Endothelial cell of umbilical vein (primary cell): Measurements from ENCODE around the gene CPA1.

Experiments
- CTCF ChIP-seq, 2 donors: IDR thresholded peaks; 1 replicate in 1 of 2; 2 replicates in 1 of 2; pipeline ENCODE4 v1.5.1; 2011; ENCODE audit warnings: low read length in 2 of 2, mild to moderate bottlenecking in 2 of 2, moderate library complexity in 2 of 2, control low read depth in 1 of 2, inconsistent platforms in 1 of 2, low read depth in 1 of 2; ENCODE audit not compliant: insufficient read depth in 1 of 2; ENCODE audit errors: extremely low read depth in 1 of 2
- EZH2 ChIP-seq: IDR thresholded peaks from 2 replicates; pipeline ENCODE4 v1.6.1; 2012; ENCODE audit warnings: borderline replicate concordance, low read depth, mild to moderate bottlenecking, moderate library complexity, low read length, inconsistent platforms; ENCODE audit not compliant: severe bottlenecking
- FOS ChIP-seq: IDR thresholded peaks from 2 replicates; pipeline ENCODE4 v1.6.1; 2011; ENCODE audit warnings: mild to moderate bottlenecking, low read length, moderate library complexity, borderline replicate concordance; ENCODE audit not compliant: insufficient read depth
- JUN ChIP-seq: IDR thresholded peaks from 2 replicates; pipeline ENCODE4 v1.6.1; 2011; ENCODE audit warnings: borderline replicate concordance, low read depth; ENCODE audit not compliant: insufficient read length, insufficient read depth
- MAX ChIP-seq: IDR thresholded peaks from 2 replicates; pipeline ENCODE4 v1.6.1; 2011; ENCODE audit not compliant: insufficient read depth, insufficient read length
- MYC ChIP-seq: IDR thresholded peaks from one replicate; pipeline ENCODE4 v1.6.1; 2011; ENCODE audit warnings: mild to moderate bottlenecking, low read depth, low read length
- POLR2A ChIP-seq: IDR thresholded peaks from 2 replicates; pipeline ENCODE4 v1.6.1; 2012; ENCODE audit warnings: low read depth, mild to moderate bottlenecking, control low read depth, low read length
- POLR2AphosphoS5 ChIP-seq: IDR thresholded peaks from 2 replicates; pipeline ENCODE4 v1.6.1; 2012; ENCODE audit warnings: low read depth, mild to moderate bottlenecking, control low read depth, low read length, moderate library complexity; ENCODE audit not compliant: insufficient read depth

- no peak for TF ChIP-seq POLR2A
- no peak for TF ChIP-seq CTCF (IDR thresholded peaks at IDR 0.05; ENCODE audit: extremely low read depth in 1 of 2, insufficient read depth in 1 of 2, low read depth in 1 of 2, low read length in 2 of 2)
- TF ChIP-seq POLR2AphosphoS5 = no peak
- no peak for TF ChIP-seq MYC
- no peak for TF ChIP-seq EZH2
- TF ChIP-seq FOS = no peak
- TF ChIP-seq MAX = no peak
- TF ChIP-seq JUN = no peak
Observed at GRCh38 chr7:130344271-130344866, 35.9 kb upstream of the CPA1 start, which contains the start of gene CPA5.
